DMS53 treated with DMSO at 0.1 percent for 48 hours (cell line): ENCODE data around the gene ATP7A.
"Not testable (repeated sequence)": the region's sequence is repeated elsewhere in the genome, so short reads cannot be mapped to it uniquely, and the experiment has no call there.

ENCODE experiments used
- DNase-seq: peaks from one replicate; lab custom pipeline; 2025; ENCODE audit not compliant: unreplicated experiment; lab: John Stamatoyannopoulos, UW

The ATP7A gene

GRCh38 chrX:77945031-77945430 is 34.5 kb downstream of the ATP7A start:
- DNase-seq, result not testable (repeated sequence)

GRCh38 chrX:77945910-77946545 is 35.5 kb downstream of the ATP7A start:
- no peak for DNase-seq

GRCh38 chrX:77946571-77946970 is 36.1 kb downstream of the ATP7A start:
- DNase-seq, result no peak

- no peak for DNase-seq
Observed at GRCh38 chrX:77949840-77950239, 39.3 kb downstream of the ATP7A start.

GRCh38 chrX:77952173-77952572 is 41.7 kb downstream of the ATP7A start:
- DNase-seq, result no peak

DNA sequence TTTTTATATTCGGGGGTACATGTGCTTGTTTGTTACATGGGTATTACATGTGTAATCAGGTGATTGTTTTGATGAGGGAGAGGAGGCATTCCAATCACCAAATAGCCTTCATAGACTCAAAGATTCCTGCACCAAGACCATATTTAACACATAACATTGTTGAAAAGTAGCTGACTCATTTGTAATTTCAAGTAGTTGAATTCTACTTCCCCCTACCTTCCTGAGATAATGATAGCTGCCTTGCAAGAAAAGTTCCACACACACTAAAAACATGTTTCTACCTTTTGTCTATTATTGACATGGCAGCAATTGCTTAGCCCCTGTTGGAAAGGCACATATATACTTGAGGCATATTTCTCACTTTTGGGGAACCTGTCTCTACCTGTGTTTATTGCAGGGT is 42.8 kb downstream of the ATP7A start:
- no peak for DNase-seq

GRCh38 chrX:77953708-77954107 is 43.2 kb downstream of the ATP7A start:
- DNase-seq, result no peak

GRCh38 chrX:77960567-77960966 is 50.1 kb downstream of the ATP7A start:
- DNase-seq, result no peak

GRCh38 chrX:77961063-77961462 is 50.6 kb downstream of the ATP7A start:
- DNase-seq, result no peak

- no peak for DNase-seq
Observed at GRCh38 chrX:77962068-77962902, 51.8 kb downstream of the ATP7A start.

DNA sequence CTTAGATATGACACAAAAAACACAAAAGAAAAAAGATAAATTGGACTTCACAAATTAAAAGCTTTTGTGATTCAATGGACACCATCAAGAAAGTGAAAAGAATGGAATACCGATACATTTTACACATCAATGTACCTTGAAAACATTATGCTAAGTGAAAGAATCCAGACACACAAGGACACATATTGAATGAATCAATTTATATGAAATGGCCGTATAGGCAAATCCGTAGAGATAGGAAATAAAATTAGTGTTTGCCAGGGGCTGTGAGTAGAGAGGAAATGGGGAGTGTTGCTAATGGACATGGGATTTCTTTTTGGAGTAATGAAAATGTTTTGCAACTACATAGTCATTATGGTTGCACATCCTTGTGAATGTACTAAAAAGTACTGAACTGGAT is 55.9 kb downstream of the ATP7A start:
- no peak for DNase-seq

- DNase-seq, result no peak
Observed at GRCh38 chrX:77967631-77968030, 57.1 kb downstream of the ATP7A start.

- DNase-seq, result no peak
Observed at GRCh38 chrX:77969538-77969937, 59.0 kb downstream of the ATP7A start, which contains the start of gene PGAM4. Gene PGAM4, minus strand, starts transcription at chrX:77969638. Its CDS starts 0 bp downstream, at chrX:77969638.

DNA sequence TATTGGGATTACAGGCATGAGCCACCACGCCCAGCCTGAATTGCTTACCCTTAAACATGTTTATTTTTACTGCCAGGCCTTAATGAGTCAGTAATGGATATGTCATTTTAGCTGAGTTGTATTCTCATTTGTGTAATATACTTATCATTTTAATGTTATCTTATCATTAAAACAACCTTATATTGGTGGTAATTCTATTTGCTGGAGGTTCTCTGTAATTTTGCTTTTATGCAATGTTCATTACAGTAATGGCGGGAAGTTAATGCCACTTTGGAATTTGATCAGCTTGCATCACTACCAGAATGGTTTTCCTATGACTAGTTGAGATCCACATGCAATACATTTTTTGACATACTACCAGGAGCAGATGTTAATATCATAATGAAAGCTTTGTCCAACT is 65.3 kb downstream of the ATP7A start:
- no peak for DNase-seq

- DNase-seq, result no peak
Observed at GRCh38 chrX:77977095-77977494, 66.6 kb downstream of the ATP7A start.

GRCh38 chrX:77977518-77977917 is 67.0 kb downstream of the ATP7A start:
- DNase-seq, result no peak

- DNase-seq, result no peak
Observed at GRCh38 chrX:77979870-77980269, 69.4 kb downstream of the ATP7A start.

DNA sequence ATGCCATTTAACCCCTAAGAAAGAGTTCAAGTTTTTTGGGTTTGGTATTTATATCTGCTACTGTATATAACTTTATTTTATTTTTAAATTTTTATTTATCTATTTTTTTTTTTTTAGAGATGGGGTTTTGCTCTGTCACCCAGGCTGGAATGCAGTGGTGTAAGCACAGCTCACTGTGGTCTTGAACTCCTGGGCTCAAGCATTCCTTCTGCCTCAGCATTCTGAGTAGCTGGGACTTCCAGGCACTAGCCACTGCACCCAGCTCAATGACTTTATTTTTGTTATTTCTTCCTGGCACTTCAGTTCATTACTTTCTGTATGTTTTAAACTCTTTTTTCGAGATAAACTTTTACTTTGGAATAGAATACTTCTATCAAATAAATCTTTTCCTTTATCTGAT is 101.4 kb downstream of the ATP7A start:
- no peak for DNase-seq

GRCh38 chrX:78019586-78020483 is 109.3 kb downstream of the ATP7A start:
- peak; percentile 7 for DNase-seq

- peak; percentile 25 for DNase-seq
Observed at GRCh38 chrX:78024349-78025059, 114.0 kb downstream of the ATP7A start.

DNA sequence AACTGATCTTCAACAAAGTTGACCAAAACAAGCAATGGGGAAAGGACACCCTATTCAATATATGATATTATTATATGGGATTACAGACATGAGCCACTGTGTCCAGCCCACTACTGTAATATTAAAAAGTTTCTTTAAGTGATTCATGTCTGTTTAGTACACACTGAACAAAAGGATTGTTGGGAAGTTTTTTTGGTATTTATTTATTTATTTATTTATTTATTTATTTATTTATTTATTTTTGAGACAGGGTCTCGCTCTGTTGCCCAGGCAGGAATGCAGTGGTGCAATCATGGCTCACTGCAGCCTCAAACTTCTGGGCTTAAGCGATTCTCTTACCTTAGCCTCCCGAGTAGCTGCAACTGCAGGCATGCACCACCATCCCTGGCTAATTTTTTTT is 117.3 kb downstream of the ATP7A start:
- no peak for DNase-seq
